SK-N-MC (cell line): ENCODE results near the gene CRABP2.

Source experiments
- EZH2 ChIP-seq: fragments of 200-600 bp; sonication (generic); IDR thresholded peaks from one replicate; pipeline ENCODE4 v1.6.1; 2017; ENCODE audit warnings: antibody characterized with exemption
- FOXP2 ChIP-seq: optimal IDR thresholded peaks from 2 replicates; pipeline ENCODE3; 2011; ENCODE audit warnings: mild to moderate bottlenecking, moderate library complexity; ENCODE audit not compliant: insufficient read depth; ENCODE audit errors: extremely low read length, control extremely low read depth
- POLR2AphosphoS5 ChIP-seq: IDR thresholded peaks from 2 replicates; pipeline ENCODE4 v1.6.1; 2012; ENCODE audit warnings: mild to moderate bottlenecking, low read depth, low read length, borderline replicate concordance

DNA sequence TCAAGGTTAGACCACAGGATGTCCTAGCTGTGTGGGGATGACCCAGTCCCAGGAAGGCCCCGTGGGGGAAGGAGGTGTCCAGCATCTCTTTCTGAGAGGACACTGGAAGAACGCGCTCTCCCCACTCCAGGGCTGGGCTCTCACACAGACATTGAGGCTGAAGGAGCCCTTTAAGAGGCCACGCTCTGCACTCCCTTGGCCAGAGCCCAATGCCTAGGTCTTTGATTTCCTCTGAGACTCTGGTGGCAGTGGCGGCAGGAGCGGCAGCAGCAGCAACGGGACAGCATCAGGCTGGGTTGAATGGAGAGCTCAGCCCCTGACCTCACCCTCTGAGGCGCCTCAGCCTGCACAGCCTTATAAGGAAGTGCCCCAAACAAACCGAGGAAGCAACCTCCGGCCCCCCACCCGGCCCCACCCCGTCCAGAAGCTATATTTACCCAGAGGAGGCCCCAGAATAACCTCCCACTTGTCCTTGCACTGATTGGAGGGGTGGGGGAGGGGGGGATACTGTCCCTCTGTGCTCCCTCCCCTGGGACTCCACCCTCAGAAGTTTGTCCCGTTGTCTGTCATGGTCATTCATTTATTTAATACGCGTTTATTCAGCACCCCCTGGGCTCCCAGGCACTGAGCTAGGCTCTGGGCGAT lies 40.5 kb downstream of the CRABP2 start:
- TF ChIP-seq POLR2AphosphoS5, result no peak
- no peak for TF ChIP-seq EZH2
- TF ChIP-seq FOXP2, result no peak
